ENCODE measurements around the gene GALNT8. TPM values are rescaled to one million over a fixed set of nuclear protein-coding genes. Genes with fewer than 3 reads are reported as not detected.
"Not testable (repeated sequence)": the region's sequence is repeated elsewhere in the genome, so short reads cannot be mapped to it uniquely, and the experiment has no call there.

The GALNT8 gene
- total RNA-seq, 1 donor from 2014 or later = not detected

DNA sequence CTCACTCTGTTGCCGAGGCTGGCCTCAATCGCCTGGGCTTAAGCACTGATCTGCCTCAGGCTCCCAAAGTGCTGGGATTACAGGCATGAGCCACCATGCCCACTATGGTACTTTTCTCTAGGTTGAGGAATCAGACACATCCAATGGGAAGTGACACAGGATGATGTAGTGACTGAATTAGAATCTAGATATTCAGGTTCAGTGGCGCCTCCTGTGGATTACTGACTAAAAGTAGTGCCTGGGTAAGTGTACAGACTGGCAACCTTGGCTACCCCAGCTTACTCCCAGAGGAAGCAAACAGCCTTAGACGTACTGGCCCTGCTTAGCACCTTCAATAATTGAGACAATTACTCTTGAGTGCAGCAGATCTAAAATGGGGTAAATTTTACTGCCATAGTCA lies 22.8 kb downstream of the GALNT8 start:
- H3K9me3 ChIP-seq = no peaks in the 10 kb centered on the region
- no peaks in the 10 kb centered on the region for H3K4me1 ChIP-seq
- no peak for TF ChIP-seq CTCF (IDR thresholded peaks at IDR 0.05)
- no peak for DNase-seq (ENCODE audit: low spot score in 2 of 2)
- H3K27me3 ChIP-seq = no peaks in the 10 kb centered on the region
- H3K27ac ChIP-seq = no peak overlapping the region
- intact Hi-C loops (cut with DNase I) = no loop called here
- H3K4me3 ChIP-seq = no peak overlapping the region
- no peaks in the 10 kb centered on the region for H3K36me3 ChIP-seq

- no peaks in the 10 kb centered on the region for H3K36me3 ChIP-seq
- DNase-seq (ENCODE audit: low spot score in 2 of 2) = no peak
- TF ChIP-seq CTCF (IDR thresholded peaks at IDR 0.05) = no peak
- H3K27me3 ChIP-seq = no peaks in the 10 kb centered on the region
- H3K4me3 ChIP-seq = no peak overlapping the region
- H3K9me3 ChIP-seq = peaks cover 0 to 4% of the 10 kb centered on the region in 2 donors
- H3K4me1 ChIP-seq = no peaks in the 10 kb centered on the region
- H3K27ac ChIP-seq = no peak overlapping the region
- intact Hi-C loops (cut with DNase I) = no loop called here
These were observed 24.5 kb downstream of the GALNT8 start for GRCh38 chr12:4744709-4745108.

- peaks cover 0 to 4% of the 10 kb centered on the region in 2 donors for H3K9me3 ChIP-seq
- no peaks in the 10 kb centered on the region for H3K4me1 ChIP-seq
- no peaks in the 10 kb centered on the region for H3K27me3 ChIP-seq
- H3K36me3 ChIP-seq = no peaks in the 10 kb centered on the region
- no peak for TF ChIP-seq CTCF (IDR thresholded peaks at IDR 0.05)
- no peak overlapping the region for H3K4me3 ChIP-seq
- no peak for DNase-seq (ENCODE audit: low spot score in 2 of 2)
- no peak overlapping the region for H3K27ac ChIP-seq
- intact Hi-C loops (cut with DNase I) = no loop called here
These were observed 25.0 kb downstream of the GALNT8 start for GRCh38 chr12:4745249-4745648.

DNA sequence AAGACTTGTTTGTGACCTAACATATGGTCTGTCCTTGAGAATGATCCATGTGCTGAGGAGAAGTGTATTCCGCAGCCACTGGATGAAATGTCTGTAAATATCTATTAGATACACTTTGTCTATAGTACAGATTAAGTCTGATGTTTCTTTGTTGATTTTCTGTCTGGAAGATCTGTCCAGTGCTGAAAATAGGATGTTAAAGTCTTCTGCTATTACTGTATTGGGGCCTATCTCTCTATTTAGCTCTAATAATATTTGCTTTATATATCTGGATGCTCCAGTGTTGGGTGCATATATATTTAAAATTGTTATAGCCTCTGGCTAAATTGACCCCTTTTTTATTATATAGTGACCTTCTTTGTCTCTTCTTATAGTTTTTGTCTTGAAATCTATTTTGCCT lies 31.5 kb downstream of the GALNT8 start:
- intact Hi-C loops (cut with DNase I) = loop anchor here (10.0 kb wide), 1 partner anchor 147 kb away; no protein-coding TSS in a partner anchor
- H3K27me3 ChIP-seq; H3K4me1 ChIP-seq; H3K9me3 ChIP-seq; H3K4me3 ChIP-seq; H3K27ac ChIP-seq; DNase-seq (ENCODE audit: low spot score in 2 of 2); H3K36me3 ChIP-seq: not testable (repeated sequence)

- Histone ChIP-seq H3K9me3 (no peaks in the 10 kb centered on the region), H3K4me3 (no peak overlapping the region), H3K27ac (no peak overlapping the region), H3K36me3 (no peaks in the 10 kb centered on the region), H3K4me1 (no peaks in the 10 kb centered on the region), H3K27me3 (no peaks in the 10 kb centered on the region)
- DNase-seq (ENCODE audit: low spot score in 2 of 2) = no peak
- TF ChIP-seq CTCF (IDR thresholded peaks at IDR 0.05) = no peak
- intact Hi-C loops (cut with DNase I) = no loop called here
These were observed 42.6 kb downstream of the GALNT8 start for GRCh38 chr12:4762773-4763172.

GRCh38 chr12:4763549-4763948 lies 43.3 kb downstream of the GALNT8 start:
- intact Hi-C loops (cut with DNase I) = no loop called here
- Histone ChIP-seq H3K27me3 (no peaks in the 10 kb centered on the region), H3K9me3 (no peaks in the 10 kb centered on the region), H3K4me1 (peaks cover 0 to 3% of the 10 kb centered on the region in 2 donors), H3K27ac (no peak overlapping the region), H3K36me3 (no peaks in the 10 kb centered on the region), H3K4me3 (no peak overlapping the region)
- DNase-seq (ENCODE audit: low spot score in 2 of 2) = no peak
- peak in 2 of 3 experiments; percentile 14 to 16 for TF ChIP-seq CTCF (IDR thresholded peaks at IDR 0.05)

All from ascending aorta (tissue), 2 donors.